H1 (cell line): ENCODE measurements around the gene TRIM40.

ENCODE experiments used
- EP300 ChIP-seq, 2 experiments: IDR thresholded peaks; 1 replicate in 1 of 2; 2 replicates in 1 of 2; pipeline ENCODE4 v1.6.1; 2011 to 2012; ENCODE audit warnings: low read depth in 2 of 2, low read length in 2 of 2, mild to moderate bottlenecking in 2 of 2, borderline replicate concordance in 1 of 2, inconsistent platforms in 1 of 2, moderate library complexity in 1 of 2
- KDM1A ChIP-seq: fragments of 200-600, 300-600 bp; sonication (generic); IDR thresholded peaks from 2 replicates; pipeline ENCODE4 v1.7.1; 2016; ENCODE audit warnings: mild to moderate bottlenecking, low read length, borderline replicate concordance
- POLR2A ChIP-seq, 2 experiments: IDR thresholded peaks; 1 replicate in 1 of 2; 2 replicates in 1 of 2; pipeline ENCODE4 v1.6.1; 2011; ENCODE audit warnings: low read depth in 2 of 2, low read length in 2 of 2, mild to moderate bottlenecking in 2 of 2; ENCODE audit errors: control extremely low read depth in 1 of 2
- RAD21 ChIP-seq, 2 experiments: IDR thresholded peaks in 1 of 2; conservative IDR thresholded peaks in 1 of 2; 2 replicates each; pipeline ENCODE4 v1.6.1; 2011; ENCODE audit warnings: low read depth in 2 of 2, low read length in 2 of 2, improper control_type of control experiment in 1 of 2, inconsistent platforms in 1 of 2, mild to moderate bottlenecking in 1 of 2, moderate library complexity in 1 of 2
- RFX5 ChIP-seq: IDR thresholded peaks from 2 replicates; pipeline ENCODE4 v1.6.1; 2011; ENCODE audit warnings: low read depth, low read length, improper control_type of control experiment, borderline replicate concordance
- YY1 ChIP-seq: IDR thresholded peaks from 2 replicates; pipeline ENCODE4 v1.6.1; 2011; ENCODE audit warnings: low read depth, mild to moderate bottlenecking, low read length
- TF ChIP-seq, protein P1 (sequence below), 3 experiments: IDR thresholded peaks; 1 replicate in 2 of 3; 2 replicates in 1 of 3; pipeline versions ENCODE4 v1.5.1 to v1.6.1; 2011; ENCODE audit warnings: low read length in 3 of 3, mild to moderate bottlenecking in 3 of 3, inconsistent platforms in 2 of 3, low read depth in 1 of 3, moderate library complexity in 1 of 3; ENCODE audit not compliant: insufficient read depth in 1 of 3; ENCODE audit errors: control extremely low read depth in 1 of 3

DNA sequence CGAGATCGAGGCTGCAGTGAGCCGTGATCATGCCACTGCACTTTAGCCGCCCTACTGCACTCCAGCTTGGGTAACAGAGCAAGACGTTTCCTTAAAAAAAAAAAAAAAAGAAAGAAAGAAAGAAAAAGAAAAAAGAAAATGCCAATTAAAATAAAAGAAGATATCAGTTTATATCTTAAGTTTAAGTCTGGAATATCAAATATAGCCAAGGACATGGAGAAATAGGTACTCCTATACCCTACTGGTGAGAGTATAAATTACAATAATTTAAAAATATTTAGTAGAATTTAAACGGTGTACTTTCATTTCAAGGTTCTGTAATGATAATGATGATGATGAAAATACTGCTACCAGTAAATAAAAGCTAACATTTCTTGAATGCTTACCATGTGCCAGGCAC lies 19.2 kb upstream of the TRIM40 start:
- TF ChIP-seq RFX5, result no peak
- TF ChIP-seq EP300 (IDR thresholded peaks at IDR 0.05; ENCODE audit: borderline replicate concordance in 1 of 2, low read depth in 2 of 2, low read length in 2 of 2), result no peak
- TF ChIP-seq, protein P1, sequence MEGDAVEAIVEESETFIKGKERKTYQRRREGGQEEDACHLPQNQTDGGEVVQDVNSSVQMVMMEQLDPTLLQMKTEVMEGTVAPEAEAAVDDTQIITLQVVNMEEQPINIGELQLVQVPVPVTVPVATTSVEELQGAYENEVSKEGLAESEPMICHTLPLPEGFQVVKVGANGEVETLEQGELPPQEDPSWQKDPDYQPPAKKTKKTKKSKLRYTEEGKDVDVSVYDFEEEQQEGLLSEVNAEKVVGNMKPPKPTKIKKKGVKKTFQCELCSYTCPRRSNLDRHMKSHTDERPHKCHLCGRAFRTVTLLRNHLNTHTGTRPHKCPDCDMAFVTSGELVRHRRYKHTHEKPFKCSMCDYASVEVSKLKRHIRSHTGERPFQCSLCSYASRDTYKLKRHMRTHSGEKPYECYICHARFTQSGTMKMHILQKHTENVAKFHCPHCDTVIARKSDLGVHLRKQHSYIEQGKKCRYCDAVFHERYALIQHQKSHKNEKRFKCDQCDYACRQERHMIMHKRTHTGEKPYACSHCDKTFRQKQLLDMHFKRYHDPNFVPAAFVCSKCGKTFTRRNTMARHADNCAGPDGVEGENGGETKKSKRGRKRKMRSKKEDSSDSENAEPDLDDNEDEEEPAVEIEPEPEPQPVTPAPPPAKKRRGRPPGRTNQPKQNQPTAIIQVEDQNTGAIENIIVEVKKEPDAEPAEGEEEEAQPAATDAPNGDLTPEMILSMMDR (IDR thresholded peaks at IDR 0.05; ENCODE audit: control extremely low read depth in 1 of 3, insufficient read depth in 1 of 3, low read depth in 1 of 3, low read length in 3 of 3), result no peak
- no peak for TF ChIP-seq KDM1A
- TF ChIP-seq RAD21 (IDR thresholded peaks at IDR 0.05 in 1 of 2, conservative IDR thresholded peaks at IDR 0.05 in 1 of 2; ENCODE audit: low read depth in 2 of 2, low read length in 2 of 2), result no peak
- TF ChIP-seq POLR2A (IDR thresholded peaks at IDR 0.05; ENCODE audit: control extremely low read depth in 1 of 2, low read depth in 2 of 2, low read length in 2 of 2), result no peak
- TF ChIP-seq YY1, result no peak
